OCI-LY1 (cell line): ENCODE results near the gene CTNNBL1.

Experiments
- CTCF ChIP-seq: fragments of 200-600 bp; sonication (generic), shearing (Covaris generic); IDR thresholded peaks from 2 replicates; pipeline ENCODE4 v1.5.1; 2017; ENCODE audit warnings: mild to moderate bottlenecking, antibody characterized with exemption, low read length, moderate library complexity, mixed read lengths
- EZH2 ChIP-seq: fragments of 200-600 bp; sonication (generic), shearing (Covaris generic); IDR thresholded peaks from 2 replicates; pipeline ENCODE4 v1.8.0; 2017; ENCODE audit warnings: borderline replicate concordance, mixed run types, mild to moderate bottlenecking, antibody characterized with exemption, low read length, moderate library complexity, mixed read lengths

GRCh38 chr20:37872161-37872560 lies 178.3 kb downstream of the CTNNBL1 start:
- TF ChIP-seq CTCF = no peak
- TF ChIP-seq EZH2 = no peak
